GM19467 (cell line): ENCODE results near the gene DGKB.

ENCODE experiments used
- ATAC-seq: cut with Tn5 transposase; IDR thresholded peaks from one replicate; pipeline ENCODE4 v1.9.1; 2021; ENCODE audit warnings: mild to moderate bottlenecking, moderate library complexity; ENCODE audit not compliant: unreplicated experiment

Gene DGKB

GRCh38 chr7:14407246-14408015 is 495.1 kb downstream of the DGKB start:
- no peak for ATAC-seq

DNA sequence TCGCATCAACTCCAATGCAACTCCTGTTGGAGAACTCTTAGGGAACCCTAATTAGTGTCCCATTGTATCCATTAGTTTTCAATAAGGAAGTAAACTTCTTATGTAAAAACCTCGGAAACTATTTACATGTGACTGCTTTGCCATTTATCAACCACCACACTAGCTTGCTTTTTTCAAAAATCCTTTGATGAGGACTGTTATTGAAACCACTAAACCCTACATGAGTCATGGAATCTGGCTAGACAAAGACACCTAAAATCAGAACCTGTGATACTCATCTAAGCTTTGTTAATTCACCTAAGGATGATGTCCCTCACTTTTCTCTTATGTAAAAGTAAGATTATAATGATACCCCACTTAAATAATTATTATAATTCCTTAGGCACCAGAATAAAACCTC is 499.0 kb downstream of the DGKB start:
- no peak for ATAC-seq

- ATAC-seq, result no peak
Observed at GRCh38 chr7:14400271-14400670, 502.3 kb downstream of the DGKB start.

DNA sequence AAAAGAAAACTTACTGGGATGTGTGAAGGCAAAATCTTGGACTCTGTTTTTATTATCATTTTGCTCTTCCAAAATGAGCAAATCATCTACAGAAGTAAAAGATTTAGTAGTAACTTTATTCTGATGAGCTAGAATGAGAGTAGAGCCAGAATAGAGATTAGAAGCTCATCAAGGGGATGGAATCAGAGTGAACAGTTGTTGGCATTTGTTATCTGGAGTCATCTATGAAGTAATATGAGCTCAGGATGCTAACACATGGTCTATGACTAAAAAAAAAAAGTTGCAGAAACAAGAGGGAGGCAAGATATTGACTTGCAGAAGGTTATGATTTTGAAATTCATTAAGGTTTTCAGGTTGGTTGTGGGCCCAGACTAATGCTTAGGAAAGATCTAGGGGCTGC is 504.0 kb downstream of the DGKB start:
- no peak for ATAC-seq

- no peak for ATAC-seq
Observed at GRCh38 chr7:14395860-14396259, 506.7 kb downstream of the DGKB start.

DNA sequence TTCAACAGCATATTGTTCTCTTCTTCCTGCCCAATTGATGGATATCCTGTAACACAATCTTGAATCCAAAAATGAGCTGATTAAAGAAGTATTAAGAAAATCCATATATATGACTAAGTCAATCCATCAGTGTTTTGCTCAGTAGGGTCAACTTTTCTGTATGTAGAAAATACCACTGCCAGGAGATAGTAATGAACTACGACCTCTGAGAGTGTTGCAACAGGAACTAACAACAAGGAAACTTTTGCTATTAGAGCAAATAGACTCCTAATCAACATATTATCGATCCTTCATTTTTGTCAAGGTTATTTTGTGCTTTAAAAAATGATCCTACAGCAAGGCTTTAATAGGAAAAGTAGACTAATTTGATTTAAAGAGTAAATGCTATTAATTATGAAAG is 507.8 kb downstream of the DGKB start:
- no peak for ATAC-seq

DNA sequence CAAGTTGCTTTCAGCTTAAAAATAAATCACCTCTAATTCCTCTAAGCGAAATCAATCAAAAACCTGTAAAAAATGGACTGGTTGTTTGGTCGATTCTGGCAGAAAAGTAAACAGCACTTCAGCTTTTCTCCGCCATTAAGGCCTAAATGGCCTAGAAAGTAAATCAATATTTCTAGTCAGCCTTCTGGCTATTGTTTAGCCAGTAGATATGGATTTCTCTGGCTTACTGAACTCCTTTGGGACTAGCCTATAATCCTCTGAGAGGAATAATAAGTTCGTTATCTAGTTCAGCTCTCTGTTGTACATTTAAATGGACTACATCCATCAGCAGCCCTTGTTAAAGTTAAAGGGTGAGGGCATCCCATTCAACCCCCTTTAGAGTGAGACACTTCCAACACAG is 513.0 kb downstream of the DGKB start:
- no peak for ATAC-seq

DNA sequence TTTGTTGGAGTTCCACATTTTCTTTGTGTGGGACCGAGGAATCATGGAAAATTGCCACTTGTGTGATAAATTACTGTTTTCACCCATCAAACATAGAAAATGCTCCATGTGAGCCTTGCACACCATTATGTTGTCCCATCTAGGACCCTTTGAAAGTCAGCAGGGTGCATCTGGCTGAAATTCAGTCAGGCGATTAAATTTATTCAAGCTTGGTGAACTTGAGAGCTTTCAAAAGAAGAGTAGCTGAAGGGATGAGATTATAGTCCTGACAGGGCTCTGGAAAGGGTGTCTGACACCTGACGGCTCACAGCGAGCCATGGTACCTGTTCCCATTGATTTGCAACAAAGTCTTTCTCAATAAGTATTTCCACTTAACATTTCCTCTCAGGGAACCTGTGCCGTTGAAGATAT is 513.4 kb downstream of the DGKB start:
- ATAC-seq, result no peak

DNA sequence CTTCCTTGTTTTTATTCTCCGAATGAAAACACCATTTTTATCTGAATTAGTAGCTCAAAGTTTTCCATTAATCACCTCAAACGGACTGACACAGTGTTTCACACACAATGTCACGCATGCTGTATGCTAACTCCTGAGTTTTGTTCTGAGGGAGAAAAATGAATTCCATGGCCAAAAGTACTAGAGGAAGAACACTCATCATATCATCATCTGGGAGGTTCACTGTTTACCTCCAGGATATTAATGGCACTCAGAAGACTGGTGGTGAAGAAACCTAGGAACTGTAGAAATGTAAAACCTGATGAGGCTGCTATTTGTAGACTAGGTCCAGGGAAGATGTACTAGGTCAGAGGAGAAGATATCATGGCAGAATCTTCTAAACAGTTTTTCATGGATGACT is 517.5 kb downstream of the DGKB start:
- no peak for ATAC-seq

DNA sequence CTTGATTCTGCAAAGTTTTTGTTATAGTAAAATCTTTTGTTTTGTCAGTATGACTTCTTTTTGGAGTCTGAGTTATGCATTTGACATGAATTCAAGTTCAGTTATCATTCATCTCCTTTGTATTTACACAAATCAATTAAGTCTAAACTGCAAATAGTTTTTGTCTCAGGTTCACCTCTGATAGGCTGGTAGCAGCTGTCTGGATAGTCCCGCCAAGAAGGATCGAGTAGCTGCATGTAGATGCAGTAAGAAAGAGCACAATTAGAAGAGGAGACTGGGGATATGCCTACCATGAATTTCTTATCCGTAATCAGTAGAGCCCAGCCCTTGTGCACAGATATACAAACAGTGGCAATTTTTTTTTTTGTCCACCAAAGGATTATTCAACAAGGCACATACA is 520.6 kb downstream of the DGKB start:
- no peak for ATAC-seq

DNA sequence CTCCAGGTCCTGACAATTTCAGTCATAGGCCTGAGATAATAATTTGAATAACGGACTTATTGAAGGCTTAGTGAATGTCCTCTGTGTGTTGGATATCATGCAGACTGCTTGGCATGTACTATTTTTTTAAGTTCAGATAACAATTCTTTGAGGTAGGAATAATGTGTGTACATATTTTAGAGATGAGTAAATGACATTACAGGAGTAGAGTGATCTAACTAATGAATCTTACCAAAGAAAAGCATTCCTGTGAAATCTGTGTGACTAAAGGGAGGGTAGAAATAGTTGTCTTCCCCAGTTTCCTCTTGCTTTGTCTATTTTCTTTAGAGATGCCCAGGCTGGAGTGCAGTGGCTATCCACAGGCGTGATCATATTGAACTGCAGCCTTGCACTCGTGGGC is 521.2 kb downstream of the DGKB start:
- no peak for ATAC-seq

DNA sequence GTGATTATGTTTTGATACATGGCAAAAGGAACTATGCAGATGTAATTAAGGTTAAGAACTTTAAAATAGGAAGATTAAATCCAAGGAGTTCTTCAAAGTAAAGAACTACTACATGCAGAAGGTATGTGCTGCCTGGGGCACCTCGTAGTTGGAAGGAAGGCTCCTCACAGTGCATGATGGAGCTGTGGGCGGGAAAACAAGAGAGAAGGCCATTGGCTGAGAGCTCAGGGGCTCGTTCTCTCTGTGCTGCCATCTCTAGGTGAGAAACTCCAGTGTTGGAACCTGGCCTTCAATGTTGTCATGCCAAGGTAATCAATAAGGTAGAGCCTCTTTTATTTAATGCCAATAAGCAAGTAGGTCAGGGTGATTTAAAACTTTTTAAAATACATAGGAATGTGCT is 521.7 kb downstream of the DGKB start:
- ATAC-seq, result no peak

- no peak for ATAC-seq
Observed at GRCh38 chr7:14377646-14378266, 524.8 kb downstream of the DGKB start.

DNA sequence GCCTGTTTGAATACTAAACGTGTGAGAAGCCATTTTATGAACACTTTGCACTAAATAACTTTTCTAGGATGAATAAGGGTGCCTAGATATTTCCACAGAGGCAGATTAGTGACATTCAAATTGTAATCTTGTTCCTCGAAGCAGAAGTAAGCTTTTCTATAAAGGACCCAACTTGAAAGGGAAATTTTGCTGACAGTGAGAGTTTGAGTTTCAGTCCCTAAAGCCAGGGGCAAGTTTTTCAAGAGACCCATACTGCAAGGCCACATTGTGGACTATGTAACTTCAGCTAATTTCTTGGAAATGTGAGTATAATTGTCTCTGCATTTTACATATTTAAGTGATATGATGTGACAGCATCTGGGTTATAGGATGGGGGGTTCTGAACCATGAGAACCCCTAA is 525.8 kb downstream of the DGKB start:
- no peak for ATAC-seq

GRCh38 chr7:14375998-14376397 is 526.6 kb downstream of the DGKB start:
- ATAC-seq, result no peak

- ATAC-seq, result no peak
Observed at GRCh38 chr7:14374336-14374735, 528.2 kb downstream of the DGKB start.

DNA sequence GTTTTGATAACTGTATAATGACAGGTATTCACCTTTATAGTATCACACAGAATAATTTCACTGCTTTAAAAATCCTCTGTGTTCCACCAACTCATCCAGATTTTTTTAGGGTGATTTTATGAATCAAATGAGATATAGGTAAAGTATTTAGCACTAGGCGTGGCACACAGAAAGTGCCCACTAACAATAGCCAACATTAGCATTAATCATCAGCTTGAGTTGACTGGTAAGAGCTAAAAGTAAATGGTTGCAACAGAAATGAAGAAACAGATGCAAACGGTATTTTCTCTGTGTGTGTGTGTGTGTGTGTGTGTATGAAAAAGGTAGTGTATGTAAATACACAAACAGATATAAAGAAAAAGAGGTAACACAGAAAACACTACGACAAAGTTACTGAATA is 534.3 kb downstream of the DGKB start:
- no peak for ATAC-seq

DNA sequence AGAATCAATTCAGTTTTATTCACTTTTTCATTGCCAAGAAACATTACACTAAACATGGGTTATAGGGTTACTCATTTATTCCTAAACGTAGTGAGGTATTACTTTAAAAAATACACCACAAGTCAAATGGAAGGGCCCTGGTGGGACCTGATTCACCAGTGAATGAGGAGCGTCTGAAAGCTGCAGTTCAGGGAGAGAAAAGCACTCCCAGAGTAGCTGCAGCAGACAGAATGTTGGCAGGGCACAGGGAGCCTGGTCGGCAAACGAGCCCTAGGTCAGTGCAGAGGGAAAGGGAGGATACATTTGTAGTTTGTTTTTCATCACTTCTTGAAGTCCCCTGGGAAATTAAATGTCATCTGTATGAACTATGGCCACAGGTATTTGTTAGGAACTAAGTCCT is 551.4 kb downstream of the DGKB start:
- no peak for ATAC-seq

- ATAC-seq, result no peak
Observed at GRCh38 chr7:14341200-14341775, 561.3 kb downstream of the DGKB start.

DNA sequence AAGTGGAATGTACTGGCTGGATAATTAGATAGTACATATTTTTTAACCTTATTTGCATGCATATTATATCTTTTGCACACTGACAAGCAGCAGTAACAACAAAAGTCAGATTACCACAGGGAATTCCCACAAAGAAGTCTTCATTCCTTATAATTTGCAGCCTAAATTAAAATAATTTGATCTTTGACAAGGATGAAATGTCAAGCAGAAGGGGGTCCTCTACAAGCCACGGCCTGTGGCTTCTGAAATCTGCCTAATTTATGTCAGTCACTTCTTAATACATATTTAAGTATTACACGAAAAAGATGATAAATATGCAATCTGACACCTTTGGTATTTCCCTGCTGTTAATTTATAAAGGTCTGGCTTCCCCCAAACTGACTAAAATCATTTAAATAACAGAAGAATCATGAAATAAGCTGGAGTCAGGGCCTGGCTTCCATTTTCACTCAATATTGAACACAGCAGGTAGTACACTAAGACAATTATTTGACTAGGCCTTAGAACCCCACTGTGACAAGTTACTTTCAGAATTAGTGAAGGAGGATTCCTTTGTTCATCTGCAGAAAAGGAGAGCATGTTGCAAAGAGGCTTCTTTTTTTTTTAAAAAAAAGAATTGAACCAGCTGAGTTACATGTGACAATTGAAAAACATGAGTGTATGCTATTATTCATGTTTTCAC is 562.0 kb downstream of the DGKB start:
- no peak for ATAC-seq

- no peak for ATAC-seq
Observed at GRCh38 chr7:14339861-14340260, 562.7 kb downstream of the DGKB start.

- no peak for ATAC-seq
Observed at GRCh38 chr7:14336256-14336655, 566.3 kb downstream of the DGKB start.
